IPS-18a (cell line): ENCODE results near the gene KDF1.
"Not testable (repeated sequence)": the region's sequence is repeated elsewhere in the genome, so short reads cannot be mapped to it uniquely, and the experiment has no call there.

Experiments used
- H3K27ac ChIP-seq: one replicate; pipeline ENCODE4 v1.5.1; 2013; ENCODE audit warnings: low read length
- H3K27me3 ChIP-seq: one replicate; pipeline ENCODE4 v1.6.1; 2013; ENCODE audit warnings: mild to moderate bottlenecking, low read length; ENCODE audit not compliant: control insufficient read depth, insufficient read depth
- H3K36me3 ChIP-seq: one replicate; pipeline ENCODE4 v1.6.1; 2013; ENCODE audit warnings: low read depth, low read length; ENCODE audit not compliant: control insufficient read depth
- H3K4me1 ChIP-seq: one replicate; pipeline ENCODE4 v1.6.1; 2013; ENCODE audit warnings: low read depth, low read length; ENCODE audit not compliant: control insufficient read depth
- H3K4me3 ChIP-seq: one replicate; pipeline ENCODE4 v1.5.1; 2013; ENCODE audit warnings: low read length
- H3K9ac ChIP-seq: one replicate; pipeline ENCODE4 v1.6.1; 2013; ENCODE audit warnings: mild to moderate bottlenecking, low read length, moderate library complexity
- H3K9me3 ChIP-seq: one replicate; pipeline ENCODE4 v1.6.1; 2013; ENCODE audit warnings: low read depth, low read length; ENCODE audit not compliant: control insufficient read depth

Gene KDF1

DNA sequence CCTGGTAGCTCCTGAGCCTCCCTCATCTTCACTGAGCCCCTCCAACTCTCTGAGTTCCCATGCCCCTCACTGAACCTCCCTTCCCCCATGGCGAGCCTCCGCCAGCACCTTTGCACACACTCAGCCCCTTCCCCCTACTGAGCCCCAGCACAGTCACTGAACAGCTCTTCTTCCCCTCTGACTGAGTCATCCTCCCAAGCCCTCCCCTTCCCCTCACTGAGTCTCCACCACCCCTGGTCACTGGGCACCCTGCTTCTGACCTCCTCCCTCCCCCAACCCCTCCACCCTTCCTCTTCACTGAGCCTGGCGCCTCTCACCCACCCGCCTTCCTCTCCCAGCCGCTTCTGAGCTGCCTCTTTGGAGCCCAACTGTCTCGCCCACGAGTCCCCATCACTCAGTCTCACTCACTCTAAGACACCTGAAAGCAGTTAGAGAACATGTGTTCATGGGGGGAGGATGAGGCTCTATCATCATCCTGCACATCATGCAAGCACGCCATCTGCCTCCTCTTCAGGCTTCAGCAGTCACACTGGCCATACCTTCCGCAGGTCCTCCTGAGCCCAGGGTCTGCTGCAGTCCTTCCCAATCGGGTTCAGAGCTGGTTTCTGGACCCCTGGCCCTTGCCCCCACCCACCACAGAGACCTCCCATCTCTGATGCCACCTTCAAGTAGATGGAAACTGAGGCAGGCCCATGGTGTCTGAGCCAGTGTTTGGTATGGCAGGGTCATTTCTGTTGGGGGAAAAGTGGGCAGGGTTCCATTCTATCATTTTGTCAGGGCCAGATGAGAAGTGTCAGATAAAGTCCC, 31.2 kb upstream of the KDF1 start:
- Histone ChIP-seq H3K27ac (no peak overlapping the region), H3K9me3 (no peaks in the 10 kb centered on the region), H3K36me3 (peaks cover 6% of the 10 kb centered on the region), H3K27me3 (peaks cover 22% of the 10 kb centered on the region), H3K4me1 (peaks cover 16% of the 10 kb centered on the region), H3K9ac (no peak overlapping the region), H3K4me3 (no peak overlapping the region)

DNA sequence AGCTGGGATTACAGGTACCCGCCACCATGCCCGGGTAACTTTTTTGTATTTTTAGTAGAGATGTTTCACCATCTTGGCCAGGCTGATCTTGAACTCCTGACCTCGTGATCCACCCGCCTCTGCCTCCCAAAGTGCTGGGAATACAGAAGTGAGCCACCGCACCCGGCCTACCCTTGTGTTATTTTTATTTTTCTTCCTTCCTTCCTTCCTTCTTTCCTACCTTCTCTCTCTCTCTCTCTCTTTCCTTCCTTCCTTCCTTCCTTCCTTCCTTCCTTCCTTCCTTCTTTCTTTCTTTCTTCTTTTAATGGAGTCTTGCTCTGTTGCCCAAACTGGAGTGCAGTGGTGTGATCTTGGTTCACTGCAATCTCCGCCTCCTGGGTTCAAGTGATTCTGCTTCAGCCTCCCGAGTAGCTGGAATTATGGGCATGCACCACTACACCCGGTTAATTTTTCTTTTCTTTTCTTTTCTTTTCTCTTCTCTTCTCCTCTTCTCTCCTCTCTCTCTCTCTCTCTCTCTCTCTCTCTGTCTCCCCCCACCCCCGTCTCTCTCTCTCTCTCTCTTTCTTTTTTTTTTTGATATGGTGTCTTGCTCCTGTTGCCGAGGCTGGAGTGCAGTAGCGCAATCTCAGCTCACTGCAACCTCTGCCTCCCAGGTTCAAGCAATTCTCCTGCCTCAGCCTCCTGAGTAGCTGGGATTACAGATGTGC, 29.3 kb upstream of the KDF1 start:
- H3K36me3 ChIP-seq, H3K4me3 ChIP-seq, H3K9ac ChIP-seq, H3K4me1 ChIP-seq, H3K9me3 ChIP-seq, H3K27ac ChIP-seq: not testable (repeated sequence)
- peaks cover 14% of the 10 kb centered on the region for H3K27me3 ChIP-seq

DNA sequence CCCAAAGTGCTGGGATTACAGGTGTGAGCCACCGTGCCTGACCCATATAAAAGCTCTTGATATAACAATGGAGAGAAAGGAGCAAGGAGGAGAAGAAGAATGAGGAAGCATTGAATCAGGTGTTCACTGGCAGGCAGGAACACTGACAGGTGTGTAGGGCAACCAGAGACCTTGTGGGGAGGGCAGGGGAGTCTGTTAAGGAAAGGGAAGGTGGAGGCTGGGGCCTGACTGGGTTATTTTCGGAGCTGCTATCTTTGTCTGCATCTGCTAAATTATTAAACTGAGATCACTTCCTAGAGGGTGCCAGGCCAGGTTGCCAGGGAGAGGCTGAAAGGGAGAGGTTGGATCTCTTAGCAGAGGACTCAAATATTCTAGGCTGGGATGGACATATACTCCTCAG, 26.4 kb upstream of the KDF1 start:
- Histone ChIP-seq H3K36me3 (no peaks in the 10 kb centered on the region), H3K4me3 (no peak overlapping the region), H3K9me3 (no peaks in the 10 kb centered on the region), H3K27ac (no peak overlapping the region), H3K4me1 (no peaks in the 10 kb centered on the region), H3K27me3 (peaks cover under 1% of the 10 kb centered on the region), H3K9ac (no peak overlapping the region)

DNA sequence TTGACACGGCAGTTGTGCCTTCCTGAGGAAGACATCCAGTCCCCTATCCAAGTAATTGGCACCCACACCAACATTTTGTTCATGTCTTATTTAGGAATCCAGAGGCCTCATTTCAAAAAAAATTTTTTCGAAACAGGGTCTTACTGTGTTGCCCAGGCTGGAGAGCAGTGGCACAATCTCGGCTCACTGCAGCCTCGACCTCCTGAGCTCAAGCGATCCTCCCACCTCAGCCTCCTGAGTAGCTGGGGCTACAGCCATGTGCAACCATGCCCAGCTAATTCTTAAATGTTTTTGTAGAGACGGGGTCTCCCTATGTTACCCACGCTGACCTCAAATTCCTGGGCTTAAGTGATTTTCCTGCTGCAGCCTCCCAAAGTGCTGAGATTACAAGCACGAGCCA, 24.0 kb upstream of the KDF1 start:
- H3K9me3 ChIP-seq, result no peaks in the 10 kb centered on the region
- H3K36me3 ChIP-seq, result no peaks in the 10 kb centered on the region
- H3K4me3 ChIP-seq, result no peak overlapping the region
- H3K4me1 ChIP-seq, result no peaks in the 10 kb centered on the region
- H3K27me3 ChIP-seq, result no peaks in the 10 kb centered on the region
- H3K9ac ChIP-seq, result no peak overlapping the region
- H3K27ac ChIP-seq, result no peak overlapping the region

DNA sequence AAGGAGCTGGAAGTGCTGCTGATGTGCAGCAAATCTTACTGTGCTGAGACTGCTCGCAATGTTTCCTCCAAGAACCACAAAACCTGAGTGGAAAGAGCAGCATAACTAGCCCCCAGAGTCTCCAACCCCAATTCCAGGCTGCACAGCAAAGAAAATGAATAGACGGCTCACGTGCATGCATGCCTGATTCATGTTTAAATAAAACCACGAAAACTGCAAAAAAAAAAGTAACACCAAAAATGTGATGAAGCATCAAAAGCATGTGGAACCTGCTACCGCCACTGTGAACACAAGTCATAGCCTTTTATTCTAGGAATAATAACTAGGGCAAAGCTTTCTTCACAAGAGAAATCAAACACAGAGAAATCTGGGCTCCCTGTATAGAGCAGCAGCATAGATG, 23.6 kb upstream of the KDF1 start:
- no peak overlapping the region for H3K4me3 ChIP-seq
- no peaks in the 10 kb centered on the region for H3K4me1 ChIP-seq
- H3K9ac ChIP-seq, result no peak overlapping the region
- H3K27me3 ChIP-seq, result no peaks in the 10 kb centered on the region
- no peaks in the 10 kb centered on the region for H3K9me3 ChIP-seq
- no peak overlapping the region for H3K27ac ChIP-seq
- H3K36me3 ChIP-seq, result no peaks in the 10 kb centered on the region

DNA sequence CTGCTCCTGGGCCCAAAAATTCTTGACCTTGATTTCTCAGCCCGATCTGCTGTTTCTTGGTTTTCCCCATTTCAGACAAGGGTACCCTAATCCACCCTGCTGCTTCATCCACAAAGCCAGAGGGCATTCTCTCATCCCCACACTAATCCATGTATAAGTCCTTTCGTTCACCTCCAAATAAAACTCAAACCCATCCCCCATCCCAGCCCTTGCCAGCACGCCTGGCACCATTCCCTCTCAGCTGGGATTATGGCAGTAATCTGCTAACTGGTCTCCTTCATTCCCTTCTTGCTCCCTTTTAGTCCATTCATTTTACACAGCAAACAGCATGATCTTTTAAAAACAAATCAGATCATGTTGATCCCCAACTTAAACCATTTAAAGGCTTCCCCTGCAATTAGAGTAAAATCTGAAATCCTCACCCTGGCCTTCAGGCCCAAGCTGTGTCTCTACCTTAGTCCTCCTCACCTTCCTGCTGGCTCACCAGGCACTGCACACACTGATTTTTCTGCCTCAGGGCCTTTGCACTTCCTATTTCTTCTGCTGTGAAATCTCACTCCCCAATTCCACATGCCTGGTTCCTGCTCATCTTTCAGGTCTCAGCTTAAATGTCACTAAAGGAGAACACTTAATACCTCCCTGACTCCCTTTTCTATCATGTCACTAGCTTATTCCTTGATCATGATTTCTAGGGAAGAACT, 21.0 kb upstream of the KDF1 start:
- H3K27me3 ChIP-seq, result no peaks in the 10 kb centered on the region
- H3K4me3 ChIP-seq, result no peak overlapping the region
- H3K27ac ChIP-seq, result no peak overlapping the region
- no peak overlapping the region for H3K9ac ChIP-seq
- H3K36me3 ChIP-seq, result no peaks in the 10 kb centered on the region
- no peaks in the 10 kb centered on the region for H3K9me3 ChIP-seq
- H3K4me1 ChIP-seq, result no peaks in the 10 kb centered on the region

DNA sequence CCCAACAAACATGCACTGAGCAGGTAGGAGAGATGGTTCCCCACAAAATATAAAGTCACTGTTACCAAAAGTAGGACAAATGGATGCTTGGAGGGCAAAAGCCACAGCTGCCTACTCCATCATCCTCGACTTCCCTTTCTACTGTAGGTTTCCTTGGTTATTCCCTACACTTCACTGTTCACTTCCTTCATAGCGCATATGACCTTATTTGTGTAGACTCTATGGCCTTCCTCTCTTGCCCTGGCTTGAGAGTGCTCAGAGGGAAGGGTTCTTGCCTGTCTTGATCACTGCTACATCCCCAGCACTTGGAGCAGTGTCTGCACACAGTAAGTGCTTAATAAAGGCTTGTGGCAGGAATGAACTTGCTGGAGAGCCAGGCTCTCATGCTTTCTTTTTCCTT, 18.6 kb upstream of the KDF1 start:
- H3K9ac ChIP-seq, result no peak overlapping the region
- no peak overlapping the region for H3K4me3 ChIP-seq

DNA sequence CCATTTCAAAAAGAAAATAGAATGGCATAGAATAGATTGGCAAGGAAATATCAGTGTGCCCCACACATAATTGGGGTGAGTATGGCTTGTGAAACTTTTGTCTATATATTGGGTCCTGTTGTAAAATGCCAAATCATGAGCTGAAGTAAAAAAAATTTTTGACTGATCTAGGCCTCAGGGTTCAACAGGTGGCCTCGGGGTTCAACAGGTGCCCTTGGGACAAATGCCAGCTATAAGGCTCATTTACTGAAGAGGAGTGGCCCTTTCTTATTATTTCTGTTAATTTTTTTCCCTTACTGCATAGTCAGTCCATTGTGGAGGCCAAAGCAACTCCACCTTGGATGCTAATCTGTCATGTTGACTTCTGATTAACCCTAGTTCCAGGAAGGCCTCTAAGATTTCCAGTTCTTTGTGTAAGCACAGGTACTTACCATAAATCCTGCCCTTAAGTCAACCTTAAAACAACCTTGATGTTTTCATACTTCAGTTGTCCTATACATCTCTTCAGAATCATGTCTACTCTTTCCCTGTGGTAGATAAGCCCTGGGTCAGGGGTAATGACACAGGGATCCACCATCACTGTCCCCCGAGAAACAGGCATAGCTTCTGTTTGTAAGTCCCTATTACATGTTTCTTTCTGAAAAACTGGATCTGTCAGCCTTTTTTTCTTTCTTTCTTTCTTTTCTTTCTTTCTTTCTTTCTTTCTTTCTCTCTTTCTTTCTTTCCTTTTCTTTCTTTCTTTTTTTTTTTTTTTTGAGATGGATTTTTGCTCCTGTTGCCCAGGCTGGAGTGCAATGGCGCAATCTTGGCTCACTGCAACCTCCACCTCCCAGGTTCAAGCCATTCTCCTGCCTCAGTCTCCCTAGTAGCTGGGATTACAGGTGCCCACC, 16.6 kb upstream of the KDF1 start:
- Histone ChIP-seq H3K27ac (no peak overlapping the region), H3K9me3 (no peaks in the 10 kb centered on the region), H3K4me1 (no peaks in the 10 kb centered on the region), H3K27me3 (no peaks in the 10 kb centered on the region), H3K36me3 (no peaks in the 10 kb centered on the region), H3K4me3 (no peak overlapping the region), H3K9ac (no peak overlapping the region)

More for the DNA sequence above, 18.6 kb upstream of the KDF1 start:
- no peak overlapping the region for H3K27ac ChIP-seq
- no peaks in the 10 kb centered on the region for H3K36me3 ChIP-seq
- H3K9me3 ChIP-seq, result no peaks in the 10 kb centered on the region
- H3K27me3 ChIP-seq, result no peaks in the 10 kb centered on the region
- H3K4me1 ChIP-seq, result no peaks in the 10 kb centered on the region

DNA sequence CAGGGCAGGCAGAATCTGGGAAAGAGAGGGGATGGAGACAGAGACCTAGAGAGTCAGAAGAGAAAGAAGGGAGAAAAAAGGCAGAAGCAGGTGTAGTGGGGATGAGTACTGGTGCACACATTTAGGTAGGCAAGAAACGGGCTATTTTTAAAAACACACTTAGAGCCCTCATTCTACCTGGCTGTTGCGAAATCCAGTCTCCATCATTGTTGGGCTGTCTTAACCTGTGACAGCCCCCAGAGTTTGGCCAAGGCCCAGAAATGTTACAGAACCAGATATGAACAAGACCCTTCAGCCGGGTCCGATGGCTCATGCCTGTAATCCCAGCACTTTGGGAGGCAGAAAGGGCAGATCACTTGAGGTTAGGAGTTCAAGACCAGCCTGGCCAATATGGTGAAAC, 12.6 kb upstream of the KDF1 start:
- H3K27me3 ChIP-seq, result no peaks in the 10 kb centered on the region
- no peaks in the 10 kb centered on the region for H3K9me3 ChIP-seq
- H3K36me3 ChIP-seq, result no peaks in the 10 kb centered on the region
- H3K4me3 ChIP-seq, result no peak overlapping the region
- no peak overlapping the region for H3K27ac ChIP-seq
- H3K9ac ChIP-seq, result no peak overlapping the region
- H3K4me1 ChIP-seq, result no peaks in the 10 kb centered on the region

DNA sequence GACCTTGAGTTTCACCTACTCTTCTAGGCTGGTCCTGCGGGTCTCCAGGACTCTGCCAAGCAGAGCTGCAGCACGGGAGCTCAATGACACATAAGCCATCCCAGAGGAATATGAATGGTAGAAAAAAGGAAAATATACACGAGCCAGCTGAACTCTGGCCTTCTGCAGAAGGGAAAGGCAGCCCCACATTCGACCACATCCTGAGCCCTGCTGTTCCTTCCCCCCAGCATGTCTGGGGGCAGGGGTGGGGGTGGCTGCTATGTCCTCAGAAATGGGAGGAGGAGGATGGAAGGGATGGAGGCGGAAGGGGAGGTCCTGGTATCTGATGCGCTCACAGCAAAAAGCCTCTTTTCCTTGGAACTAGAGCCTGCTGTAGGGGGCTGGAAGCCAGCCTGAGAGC, 12.1 kb upstream of the KDF1 start:
- no peaks in the 10 kb centered on the region for H3K27me3 ChIP-seq
- H3K9me3 ChIP-seq, result no peaks in the 10 kb centered on the region
- no peak overlapping the region for H3K4me3 ChIP-seq
- no peaks in the 10 kb centered on the region for H3K4me1 ChIP-seq
- no peaks in the 10 kb centered on the region for H3K36me3 ChIP-seq
- no peak overlapping the region for H3K9ac ChIP-seq
- H3K27ac ChIP-seq, result no peak overlapping the region

DNA sequence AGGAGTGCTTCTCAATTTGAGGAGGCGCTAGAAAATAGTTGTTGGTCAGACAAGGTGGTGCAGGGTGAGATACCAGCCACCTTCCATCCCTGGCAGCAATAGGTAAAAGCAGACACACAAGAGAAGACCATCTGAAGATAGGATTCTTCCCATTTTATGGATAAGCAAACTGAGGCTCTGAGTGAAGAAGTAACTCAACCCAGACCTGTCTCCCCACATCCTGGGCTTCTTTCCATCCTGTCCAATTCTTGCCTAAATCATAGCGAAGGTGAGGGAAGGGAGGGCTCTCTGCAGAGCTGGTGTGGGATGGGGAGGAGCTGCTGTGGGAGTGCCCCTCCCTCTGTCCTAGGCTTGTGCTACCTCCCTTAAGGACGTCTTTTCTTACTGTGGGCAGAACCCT, 11.3 kb upstream of the KDF1 start:
- H3K36me3 ChIP-seq, result no peaks in the 10 kb centered on the region
- no peaks in the 10 kb centered on the region for H3K4me1 ChIP-seq

More for the DNA sequence above, 11.3 kb upstream of the KDF1 start:
- H3K27me3 ChIP-seq, result no peaks in the 10 kb centered on the region
- H3K4me3 ChIP-seq, result no peak overlapping the region
- H3K27ac ChIP-seq, result no peak overlapping the region
- no peak overlapping the region for H3K9ac ChIP-seq
- no peaks in the 10 kb centered on the region for H3K9me3 ChIP-seq
